Measurements from ENCODE around the gene MACROD1.

DNA sequence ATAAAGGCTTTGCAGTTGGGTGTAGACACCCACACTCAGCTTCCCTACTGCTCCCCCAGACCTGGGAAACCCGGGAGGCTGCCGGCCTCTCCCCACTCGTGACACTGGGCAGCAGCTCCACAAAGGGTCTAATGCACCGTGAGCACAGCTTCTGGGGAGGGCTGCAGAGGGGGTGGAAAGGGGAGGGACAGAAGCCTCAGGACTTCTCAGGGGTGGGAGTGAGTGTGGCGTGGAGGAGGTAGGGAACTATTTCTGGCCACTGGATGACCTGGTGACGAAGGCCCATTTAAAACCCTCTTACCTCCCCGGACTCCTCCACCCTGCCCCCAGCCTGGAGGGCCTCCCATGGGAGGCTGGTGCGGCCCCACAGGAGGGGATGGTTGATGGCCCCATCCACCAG lies 56.6 kb downstream of the MACROD1 start:
- TF ChIP-seq CTCF (IDR thresholded peaks at IDR 0.05; ENCODE audit: insufficient read depth, low read depth, low read length) (no peak), EZH2 (IDR thresholded peaks at IDR 0.05; ENCODE audit: insufficient read depth, low read length) (no peak)

All from astrocyte (in vitro differentiated cells and primary cell).